ENCODE data around the gene WDR43.

Gene WDR43

DNA sequence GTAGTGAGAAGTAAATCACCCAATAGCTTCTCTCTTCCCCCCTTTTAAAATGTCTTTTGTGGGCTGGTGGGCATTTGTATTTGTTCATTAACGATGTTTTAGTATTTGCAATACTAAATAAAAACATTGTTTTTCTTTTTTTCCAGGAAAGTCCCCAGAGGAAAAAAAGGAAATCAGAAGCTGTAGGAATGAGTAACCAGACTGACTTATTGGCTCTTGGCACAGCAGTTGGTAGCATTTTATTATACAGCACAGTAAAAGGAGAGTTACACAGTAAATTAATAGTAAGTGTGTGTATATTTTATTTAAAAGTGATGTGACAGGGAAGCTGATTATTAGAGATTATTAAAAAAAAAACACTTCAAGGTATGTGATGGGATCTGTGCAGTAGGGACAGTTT is 7.4 kb downstream of the WDR43 start:
- no peak for DNase-seq (ENCODE audit: insufficient read length, low spot score)
- FAIRE-seq: no peak
- TF ChIP-seq, protein P1, sequence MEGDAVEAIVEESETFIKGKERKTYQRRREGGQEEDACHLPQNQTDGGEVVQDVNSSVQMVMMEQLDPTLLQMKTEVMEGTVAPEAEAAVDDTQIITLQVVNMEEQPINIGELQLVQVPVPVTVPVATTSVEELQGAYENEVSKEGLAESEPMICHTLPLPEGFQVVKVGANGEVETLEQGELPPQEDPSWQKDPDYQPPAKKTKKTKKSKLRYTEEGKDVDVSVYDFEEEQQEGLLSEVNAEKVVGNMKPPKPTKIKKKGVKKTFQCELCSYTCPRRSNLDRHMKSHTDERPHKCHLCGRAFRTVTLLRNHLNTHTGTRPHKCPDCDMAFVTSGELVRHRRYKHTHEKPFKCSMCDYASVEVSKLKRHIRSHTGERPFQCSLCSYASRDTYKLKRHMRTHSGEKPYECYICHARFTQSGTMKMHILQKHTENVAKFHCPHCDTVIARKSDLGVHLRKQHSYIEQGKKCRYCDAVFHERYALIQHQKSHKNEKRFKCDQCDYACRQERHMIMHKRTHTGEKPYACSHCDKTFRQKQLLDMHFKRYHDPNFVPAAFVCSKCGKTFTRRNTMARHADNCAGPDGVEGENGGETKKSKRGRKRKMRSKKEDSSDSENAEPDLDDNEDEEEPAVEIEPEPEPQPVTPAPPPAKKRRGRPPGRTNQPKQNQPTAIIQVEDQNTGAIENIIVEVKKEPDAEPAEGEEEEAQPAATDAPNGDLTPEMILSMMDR (IDR thresholded peaks at IDR 0.05; ENCODE audit: insufficient read depth, missing control alignments): no peak

DNA sequence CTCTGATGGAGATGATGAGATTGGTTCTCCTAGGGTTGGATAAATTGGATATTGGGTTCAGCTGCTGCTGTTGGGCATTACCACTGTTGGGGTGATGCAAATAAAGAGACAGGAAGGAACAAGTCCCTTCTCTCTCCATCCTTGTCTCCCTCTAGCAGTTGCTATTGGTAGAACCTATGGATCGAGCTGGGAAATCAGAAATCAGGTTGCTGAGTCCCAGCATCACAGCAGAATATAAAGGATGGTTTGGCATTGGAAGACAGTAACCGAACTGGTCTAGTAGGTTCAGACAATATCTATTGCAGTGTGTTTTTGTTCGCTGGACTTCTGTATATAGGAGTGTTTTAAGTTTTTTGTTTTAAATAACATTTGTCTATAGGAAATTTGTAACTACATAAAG is 8.1 kb downstream of the WDR43 start:
- FAIRE-seq (no peak), DNase-seq (ENCODE audit: insufficient read length, low spot score) (no peak)
- TF ChIP-seq, protein P1 (IDR thresholded peaks at IDR 0.05; ENCODE audit: insufficient read depth, missing control alignments): no peak

DNA sequence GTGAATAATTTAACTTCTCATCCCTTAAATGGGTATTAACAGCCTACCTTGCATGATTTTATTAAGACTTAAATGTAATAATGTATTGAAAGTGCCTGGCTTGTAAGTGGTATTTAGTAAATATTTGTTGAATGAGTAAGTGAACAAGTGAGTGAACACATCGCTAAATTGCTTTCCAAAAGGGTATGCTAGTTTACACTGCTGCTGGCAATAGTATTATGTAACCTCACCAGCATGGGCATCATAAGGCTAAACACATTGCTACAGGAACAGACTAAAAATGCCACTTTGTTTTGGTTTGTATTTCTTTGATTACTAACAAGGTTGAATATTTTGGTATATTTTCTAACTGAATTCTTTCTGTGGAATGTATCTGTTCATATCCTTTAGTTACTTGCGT is 9.8 kb downstream of the WDR43 start:
- FAIRE-seq (no peak), DNase-seq (ENCODE audit: insufficient read length, low spot score) (no peak)
- TF ChIP-seq, protein P1 (IDR thresholded peaks at IDR 0.05; ENCODE audit: insufficient read depth, missing control alignments): no peak

DNA sequence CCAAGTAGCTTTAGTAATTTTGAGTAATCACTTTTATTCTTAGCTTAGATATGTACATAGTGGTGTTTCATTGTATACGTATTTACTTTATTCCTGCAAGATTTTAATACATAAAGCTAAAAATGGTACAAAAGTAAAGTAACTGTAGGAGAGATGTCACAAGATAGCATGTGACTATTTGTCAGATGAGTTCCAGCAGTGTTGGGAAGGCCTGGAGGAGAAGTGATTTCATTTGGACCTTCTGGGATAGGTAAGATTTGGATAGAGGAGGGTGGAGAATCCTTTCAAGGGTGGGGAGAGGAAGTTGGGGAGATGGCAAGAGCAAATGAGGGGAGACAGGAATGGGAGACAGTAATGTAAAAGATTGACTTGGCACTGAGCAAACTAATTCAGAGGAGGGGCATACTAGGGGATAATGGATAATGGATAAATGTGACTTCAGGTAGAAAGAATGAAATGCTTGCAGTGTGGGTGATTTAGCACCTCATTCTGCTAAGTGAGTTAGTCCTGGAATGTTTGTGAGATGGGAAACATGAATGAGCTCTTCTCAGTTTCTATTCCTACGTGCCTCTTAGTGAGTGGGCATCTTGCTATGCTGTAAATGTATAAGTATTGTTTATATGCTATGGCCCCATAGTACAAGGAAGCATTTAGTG is 10.5 kb downstream of the WDR43 start:
- DNase-seq (ENCODE audit: insufficient read length, low spot score): no peak
- FAIRE-seq: no peak
- TF ChIP-seq, protein P1 (IDR thresholded peaks at IDR 0.05; ENCODE audit: insufficient read depth, missing control alignments): no peak

DNA sequence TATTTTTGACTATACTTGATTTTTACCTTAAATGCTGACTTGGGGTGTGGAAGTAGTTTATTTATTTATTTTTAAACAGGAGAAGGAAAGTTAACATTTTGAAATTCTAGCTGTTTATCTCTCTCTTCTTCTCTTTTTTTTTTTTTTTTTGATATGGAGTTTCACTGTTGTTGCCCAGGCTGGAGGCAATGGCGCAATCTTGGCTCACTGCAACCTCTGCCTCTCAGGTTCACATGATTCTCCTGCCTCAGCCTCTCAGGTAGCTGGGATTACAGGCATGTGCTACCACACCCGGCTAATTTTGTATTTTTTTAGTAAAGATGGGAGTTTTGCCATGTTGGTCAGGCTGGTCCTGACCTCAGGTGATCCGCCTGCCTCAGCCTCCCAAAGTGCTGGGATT is 11.1 kb downstream of the WDR43 start:
- DNase-seq (ENCODE audit: insufficient read length, low spot score) (no peak), FAIRE-seq (no peak)
- TF ChIP-seq, protein P1 (IDR thresholded peaks at IDR 0.05; ENCODE audit: insufficient read depth, missing control alignments): no peak

DNA sequence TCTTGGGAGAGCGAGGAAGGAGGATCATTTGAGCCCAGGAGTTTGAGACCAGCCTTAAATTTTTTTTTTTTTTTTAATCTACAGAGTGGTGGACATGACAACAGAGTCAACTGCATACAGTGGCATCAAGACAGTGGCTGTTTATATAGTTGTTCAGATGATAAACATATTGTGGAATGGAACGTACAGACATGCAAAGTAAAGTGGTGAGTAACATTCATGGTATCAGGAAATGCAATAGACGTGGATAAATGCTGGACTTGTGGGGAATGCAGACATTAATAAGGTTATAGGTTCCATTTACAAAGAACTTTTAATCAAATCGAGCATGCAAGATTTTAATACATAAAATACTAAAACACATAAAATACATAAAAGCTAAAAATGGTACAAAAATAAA is 11.9 kb downstream of the WDR43 start:
- TF ChIP-seq, protein P1 (IDR thresholded peaks at IDR 0.05; ENCODE audit: insufficient read depth, missing control alignments): no peak
- no peak for FAIRE-seq
- DNase-seq (ENCODE audit: insufficient read length, low spot score): no peak

DNA sequence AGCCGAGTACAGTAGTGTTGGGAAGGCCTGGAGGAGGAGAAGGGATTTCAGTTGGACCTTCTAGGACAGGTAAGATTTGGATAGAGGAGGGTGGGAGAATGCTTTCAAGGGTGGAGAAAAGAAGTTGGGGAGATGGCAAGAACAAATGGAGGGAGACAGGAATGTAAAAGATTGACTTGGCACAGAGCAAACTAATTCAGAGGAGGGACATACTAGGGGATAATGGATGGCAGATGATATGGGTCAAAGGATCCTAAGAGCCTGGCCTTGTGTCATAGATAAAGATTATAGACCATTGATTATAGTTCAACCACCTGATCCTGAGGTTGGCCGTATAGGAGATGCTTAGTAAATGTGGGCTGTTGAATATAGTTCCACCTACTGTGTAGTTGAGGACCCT is 12.4 kb downstream of the WDR43 start:
- no peak for DNase-seq (ENCODE audit: insufficient read length, low spot score)
- FAIRE-seq: no peak
- TF ChIP-seq, protein P1 (IDR thresholded peaks at IDR 0.05; ENCODE audit: insufficient read depth, missing control alignments): no peak

Data from D721Med (cell line).